ENCODE measurements around the gene ST8SIA6. TPM values are rescaled to one million over a fixed set of nuclear protein-coding genes. Genes with fewer than 3 reads are reported as not detected.

ST8SIA6 gene
- total and polyA plus RNA-seq, 2 of the 8 experiments (the other 6 are each of a cell fraction or from before 2014, with no cell fraction given) = 0.70 to 1.1 TPM

DNA sequence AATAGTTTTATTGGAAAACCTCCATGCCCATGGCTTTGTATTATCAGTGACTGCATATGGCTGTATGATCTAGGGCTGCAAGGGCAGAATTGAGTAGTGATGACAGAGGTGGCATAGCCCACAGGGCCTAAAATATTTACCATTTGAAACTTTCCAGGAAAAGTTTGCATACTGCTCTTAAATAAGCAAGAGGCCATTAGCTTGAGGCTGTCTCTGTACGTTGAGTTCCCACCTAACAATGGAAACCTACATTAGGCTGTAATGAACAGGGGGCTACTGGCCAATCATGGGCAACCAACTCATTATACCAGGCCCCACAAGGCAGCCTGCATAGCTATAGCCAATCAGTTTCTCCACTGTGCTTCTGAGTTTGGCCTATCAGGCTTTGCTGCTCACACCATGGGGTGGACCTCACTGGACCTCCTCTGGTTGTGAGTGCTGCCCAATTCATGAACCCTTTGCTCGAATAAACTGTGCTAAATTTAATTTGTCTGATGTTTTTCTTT is 673 bp upstream of the ST8SIA6 start:
- no peak for FAIRE-seq

More for the DNA sequence above, 673 bp upstream of the ST8SIA6 start:
- Histone ChIP-seq H4K8ac (ENCODE audit: extremely low read depth, insufficient read depth, low read length) (no peak overlapping the region), H2BK12ac (ENCODE audit: low read depth, low read length) (0 out of 2 replicates have a peak overlapping the region, but pooled peaks have one; percentile 2), H2BK20ac (ENCODE audit: low read length) (no peak overlapping the region), H3K79me1 (ENCODE audit: low read depth, low read length) (no peaks in the 10 kb centered on the region; the same call in 1 of the 2 replicates), H4K5ac (ENCODE audit: insufficient read length, low read depth, low read length) (no peak overlapping the region), H3K14ac (ENCODE audit: insufficient read length) (no peak overlapping the region), H3K36me3 (ENCODE audit: control insufficient read depth in 2 of 4, insufficient read depth in 4 of 4, low read length in 3 of 4) (peaks cover 0 to 7% (median 0%) of the 10 kb centered on the region in 4 experiments; a peak in 2 of 8 replicates), H3K4ac (replicated peaks; ENCODE audit: insufficient read length, low read depth, low read length) (no peak overlapping the region), H2AK5ac (ENCODE audit: low read depth, low read length) (no peak overlapping the region), H3K4me1 (replicated peaks in 1 of 4; ENCODE audit: control insufficient read depth in 3 of 4, insufficient read depth in 4 of 4, low read length in 3 of 4) (peaks cover 3 to 12% (median 8%) of the 10 kb centered on the region in 4 experiments; a peak in 4 of 7 replicates), H3K79me2 (ENCODE audit: control insufficient read depth in 1 of 2, insufficient read depth in 2 of 2, low read length in 2 of 2) (no peaks in the 10 kb centered on the region), H3K4me3 (ENCODE audit: extremely low read depth in 1 of 4, insufficient read depth in 2 of 4, low read depth in 3 of 4, low read length in 4 of 4) (peak overlapping the region; percentile 57 to 78 (median 72); a peak in 5 of 8 replicates), H4K20me1 (replicated peaks in 1 of 2; ENCODE audit: control insufficient read depth in 1 of 2, insufficient read depth in 2 of 2, low read length in 2 of 2) (no peaks in the 10 kb centered on the region), H2BK5ac (ENCODE audit: low read depth, low read length) (no peak overlapping the region), H3K9ac (replicated peaks in 1 of 4; ENCODE audit: extremely low read depth in 1 of 4, low read depth in 3 of 4, low read length in 3 of 4) (no peak overlapping the region), H3K27ac (ENCODE audit: low read depth, low read length) (no peak overlapping the region), H3K56ac (replicated peaks; ENCODE audit: insufficient read length, low read depth, low read length) (no peak overlapping the region), H3K23ac (ENCODE audit: insufficient read length) (no peak overlapping the region), H3K18ac (ENCODE audit: extremely low read depth, low read length) (no peak overlapping the region), H3K27me3 (replicated peaks in 1 of 4; ENCODE audit: control insufficient read depth in 3 of 4, extremely low read depth in 1 of 4, insufficient read depth in 3 of 4, low read length in 3 of 4) (peaks cover 9 to 14% (median 13%) of the 10 kb centered on the region in 4 experiments; a peak in 6 of 7 replicates), H3K9me3 (ENCODE audit: insufficient read depth in 2 of 2, low read depth in 1 of 2, low read length in 1 of 2) (peaks cover 8 to 10% of the 10 kb centered on the region in 2 experiments; a peak in 2 of 4 replicates), H3K23me2 (ENCODE audit: low read depth, low read length) (peaks cover 13% of the 10 kb centered on the region; the same call in 1 of the 2 replicates), H2BK120ac (replicated peaks; ENCODE audit: low read depth, low read length) (no peak overlapping the region), H4K91ac (replicated peaks; ENCODE audit: insufficient read length, low read length) (no peak overlapping the region), H2AFZ (ENCODE audit: low read length) (no peak overlapping the region), H3K4me2 (ENCODE audit: insufficient read depth in 1 of 2, low read depth in 2 of 2, low read length in 2 of 2) (peak overlapping the region; percentile 54 to 98), H2BK15ac (ENCODE audit: low read length) (no peak overlapping the region)
- TF ChIP-seq KDM5A (IDR thresholded peaks at IDR 0.05; ENCODE audit: low read length) = no peak
- TF ChIP-seq NANOG (IDR thresholded peaks at IDR 0.05; ENCODE audit: insufficient read depth, low read depth, low read length, poor library complexity, severe bottlenecking) = no peak
- no peak for TF ChIP-seq EGR1 (IDR thresholded peaks at IDR 0.05; ENCODE audit: borderline replicate concordance, low read depth, low read length)
- no peak for DNase-seq (ENCODE audit: low read depth in 1 of 2, low spot score in 2 of 2)
- 83% methylated on average over 2 of the region's 2 CpGs; no CpG with 5 or more reads in 1 of the 2 experiments for WGBS, 2 experiments (ENCODE audit: extremely low coverage in 1 of 2, insufficient coverage in 1 of 2, insufficient read length in 1 of 2, insufficient replicate concordance in 2 of 2, low coverage in 1 of 2, low lambda C conversion rate in 2 of 2, missing lambda C conversion rate in 1 of 2)
- POLR2A ChIA-PET (ENCODE audit: partially characterized antibody) = no interaction called here
- CTCF ChIA-PET (ENCODE audit: partially characterized antibody) = interaction anchor here (0.7 to 1.3 kb wide), 4 partner anchors 10 to 151 kb away, joined by 3 to 4 read pairs (median 4); no protein-coding TSS in a partner anchor

All from H1 (cell line).